ENCODE measurements around the gene NDUFB10. TPM values are rescaled to one million over a fixed set of nuclear protein-coding genes. Genes with fewer than 3 reads are reported as not detected.
A peak's percentile ranks its signal among the peaks of the same experiment; 100 is the strongest.
"Not testable (repeated sequence)": the region's sequence is repeated elsewhere in the genome, so short reads cannot be mapped to it uniquely, and the experiment has no call there.

NDUFB10 gene
- total RNA-seq, 1 donor from 2014 or later, result 76.6 TPM

DNA sequence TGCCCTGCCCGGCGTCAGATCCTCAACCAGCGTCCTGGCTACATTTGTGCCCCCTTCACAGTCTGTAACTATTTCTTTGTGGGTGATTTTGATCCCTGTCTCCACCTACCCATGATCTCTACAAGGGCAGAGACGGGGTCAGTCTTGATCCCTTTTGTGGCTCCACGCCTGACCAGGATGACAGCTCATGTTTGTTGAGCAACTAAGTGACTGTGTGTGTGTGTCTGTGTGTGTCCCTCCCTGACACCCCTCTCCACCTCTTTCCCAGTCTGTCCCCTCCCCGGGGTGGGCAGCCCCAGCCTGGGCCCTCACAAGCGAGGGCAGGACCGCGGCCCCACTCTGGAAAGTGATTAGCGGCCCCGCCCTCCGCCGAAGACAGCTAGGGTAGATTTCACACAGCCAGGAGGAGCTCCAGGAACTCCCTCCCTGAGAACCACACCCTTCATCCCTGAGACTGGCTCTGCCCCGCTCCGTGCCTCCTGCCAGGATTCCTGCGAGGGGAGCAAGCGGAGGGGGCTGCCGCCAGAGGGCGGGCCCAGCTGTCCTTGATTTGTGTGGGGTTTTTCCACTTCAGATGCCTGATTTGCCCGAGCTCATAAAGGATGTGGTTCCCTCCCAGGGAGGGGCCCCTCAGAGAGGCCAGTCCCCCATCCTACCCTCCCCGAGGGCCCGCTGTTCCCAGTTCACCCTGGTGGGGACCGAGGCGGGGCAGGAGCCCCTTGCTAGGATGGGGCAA lies 35.9 kb upstream of the NDUFB10 start:
- FAIRE-seq, result no peak

DNA sequence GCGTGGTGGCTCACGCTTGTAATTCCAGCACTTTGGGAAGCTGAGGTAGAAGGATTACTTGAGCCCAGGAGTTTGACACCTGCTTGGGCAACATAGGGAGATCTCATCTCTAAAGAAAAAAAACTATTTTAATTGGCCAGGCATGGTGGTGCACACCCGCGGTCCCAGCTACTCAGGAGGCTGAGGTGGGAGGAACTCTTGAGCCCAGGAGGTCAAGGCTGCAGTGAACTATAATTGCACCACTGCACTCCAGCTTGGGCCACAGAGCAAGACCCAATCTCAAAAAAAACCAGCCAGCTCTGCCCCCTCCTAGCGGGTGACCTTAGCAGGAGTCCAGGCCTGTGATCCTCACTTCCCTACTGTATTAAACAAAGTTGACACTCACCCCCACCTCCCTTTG lies 35.2 kb upstream of the NDUFB10 start:
- FAIRE-seq (no peak), DNase-seq (ENCODE audit: low spot score in 2 of 2) (no peak)

More for the DNA sequence above, 35.9 kb upstream of the NDUFB10 start:
- DNase-seq (ENCODE audit: low spot score in 2 of 2), result no peak

DNA sequence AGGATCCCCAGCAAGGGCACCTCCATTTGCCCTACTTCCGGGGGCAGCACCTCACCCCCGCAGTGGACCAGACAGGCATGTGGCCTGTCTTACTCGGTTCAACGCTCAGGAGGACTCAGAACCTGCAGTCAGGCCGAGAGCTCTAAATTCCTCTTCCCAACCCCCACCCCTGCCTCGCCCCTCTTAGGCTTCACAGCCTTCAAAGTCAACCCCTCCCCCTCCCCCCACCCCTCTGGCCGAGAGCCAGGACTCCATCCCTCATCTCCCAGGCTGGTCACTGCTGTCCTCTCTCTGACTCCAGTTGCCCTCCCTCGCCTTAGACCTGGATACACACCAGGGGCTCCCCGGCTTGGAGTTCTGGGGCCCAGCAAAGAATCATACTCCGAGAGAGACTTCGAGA lies 33.1 kb upstream of the NDUFB10 start:
- DNase-seq (ENCODE audit: low spot score in 2 of 2), result no peak
- no peak for FAIRE-seq

DNA sequence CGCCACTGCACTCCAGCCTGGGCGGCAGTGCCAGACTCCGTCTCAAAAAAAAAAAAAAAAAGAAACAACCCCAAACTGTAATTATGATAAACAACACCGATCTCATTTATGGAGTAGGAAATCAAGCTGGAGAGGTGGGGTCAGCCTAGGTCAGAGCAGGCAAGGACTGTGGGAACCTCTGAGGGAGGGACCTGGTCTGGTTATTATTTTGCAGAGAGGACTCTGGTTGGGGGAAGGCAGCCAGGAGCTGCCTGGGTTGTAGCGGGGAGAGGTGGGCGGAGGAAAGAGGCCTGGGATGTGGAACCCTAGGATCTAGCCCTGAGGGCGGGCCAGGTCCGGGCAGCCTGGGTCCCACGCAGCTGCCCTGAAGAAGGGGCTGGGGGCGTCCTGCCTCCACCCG lies 30.2 kb upstream of the NDUFB10 start:
- DNase-seq (ENCODE audit: low spot score in 2 of 2), result no peak
- FAIRE-seq, result no peak

DNA sequence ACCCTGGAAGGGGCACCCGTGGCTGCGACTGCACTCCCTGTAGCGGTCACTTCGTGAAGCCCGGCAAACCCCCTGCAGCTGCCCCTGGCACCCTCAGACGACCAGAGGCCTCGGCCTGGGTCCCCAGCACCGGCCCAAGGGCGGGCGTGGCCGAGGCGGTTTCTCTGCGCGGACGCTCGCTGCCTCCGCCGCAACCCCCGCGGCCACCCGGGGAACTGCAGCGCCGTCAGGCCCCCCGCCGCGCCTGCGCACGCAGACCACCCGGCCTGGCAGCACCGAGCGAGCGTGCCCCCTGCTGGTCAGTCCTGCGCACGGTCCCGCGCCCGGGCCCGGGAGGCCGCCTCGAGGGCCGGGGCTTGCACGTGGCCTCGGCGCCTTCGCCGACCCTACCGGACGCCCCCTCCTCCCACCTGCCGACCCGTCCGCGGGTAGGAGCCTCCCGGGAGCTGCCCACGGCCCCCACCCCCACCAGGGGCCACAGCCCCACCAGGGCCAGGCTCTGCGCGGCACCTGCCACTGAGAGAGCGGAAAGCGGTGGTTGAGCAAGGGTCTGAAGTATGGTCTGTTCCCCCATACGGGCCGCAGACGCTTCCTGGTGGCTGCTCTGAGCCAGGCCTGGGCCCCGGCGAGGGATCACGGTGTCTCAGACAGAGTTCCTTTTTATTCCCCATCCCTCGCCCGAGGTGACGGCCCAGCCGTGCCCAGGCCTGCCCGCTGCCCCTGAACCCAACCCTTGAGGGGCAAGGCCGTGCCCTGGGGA lies 29.6 kb upstream of the NDUFB10 start:
- DNase-seq (ENCODE audit: low spot score in 2 of 2), result peak; percentile 97 to 99
- FAIRE-seq, result no peak

DNA sequence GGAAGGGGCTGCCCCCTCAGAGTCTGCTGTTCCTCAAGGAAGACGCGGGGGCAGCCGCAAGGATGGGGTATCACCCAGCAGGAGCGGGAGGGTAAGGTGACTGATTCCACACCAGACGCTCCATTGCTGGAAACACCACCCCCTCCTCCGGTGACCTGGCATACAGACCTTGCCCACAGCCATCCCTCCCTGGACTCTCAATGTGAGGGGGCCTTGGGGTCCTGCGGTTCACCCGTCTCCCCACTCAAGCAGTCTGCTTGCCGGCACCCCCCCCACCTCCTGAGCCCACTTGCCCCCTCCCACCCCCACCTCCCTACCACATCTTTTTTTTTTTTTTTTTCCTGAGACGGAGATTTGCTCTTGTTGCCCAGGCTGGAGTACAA lies 29.0 kb upstream of the NDUFB10 start:
- no peak for FAIRE-seq
- DNase-seq (ENCODE audit: low spot score in 2 of 2), result no peak

DNA sequence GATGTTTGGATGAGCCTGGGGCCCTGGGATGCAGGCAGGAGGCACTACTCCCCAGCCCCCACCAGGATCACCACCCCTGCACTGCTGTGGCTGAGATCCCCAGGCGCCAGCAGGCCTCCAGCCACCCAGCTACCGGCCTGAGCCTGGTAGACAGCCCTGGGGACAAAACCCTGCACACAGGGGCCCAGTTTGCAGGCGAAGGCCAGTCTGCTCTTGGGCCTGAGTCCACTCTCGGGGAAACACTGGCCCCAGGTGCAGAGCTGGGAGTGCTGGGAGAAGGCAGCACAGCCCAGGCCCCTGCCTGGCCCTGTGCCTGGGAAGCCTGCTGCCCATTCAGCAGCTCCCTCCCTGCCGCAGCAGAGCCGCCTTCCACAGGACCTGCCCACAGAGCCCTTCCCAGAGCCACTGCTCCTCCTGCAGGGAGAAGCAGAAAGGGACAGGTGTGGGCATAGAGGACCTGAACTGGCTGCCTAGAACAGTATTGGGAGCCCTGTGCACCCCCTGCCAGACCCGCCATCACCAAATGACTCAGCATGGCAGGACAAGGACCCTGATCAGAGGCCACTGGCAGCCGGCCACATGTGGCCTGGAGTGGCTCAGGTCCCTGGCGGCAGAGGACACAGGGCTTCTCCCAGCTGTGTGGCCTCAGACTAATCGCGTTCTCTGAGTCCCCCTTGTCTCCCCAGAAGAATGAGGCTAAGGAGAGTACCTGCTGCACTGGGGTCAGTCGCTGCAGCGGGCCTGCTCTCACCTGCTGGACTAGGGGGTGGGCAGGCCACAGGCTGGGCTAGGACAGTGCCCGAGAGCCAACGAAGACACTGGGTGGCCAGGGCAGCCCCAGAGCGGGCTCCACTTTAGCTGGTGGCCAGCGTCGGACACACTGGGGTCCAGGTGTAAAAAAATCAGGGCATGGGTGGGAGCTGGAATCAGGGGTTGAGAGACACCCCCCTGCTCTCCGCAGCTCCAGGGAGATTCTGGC lies 27.0 kb upstream of the NDUFB10 start:
- DNase-seq (ENCODE audit: low spot score in 2 of 2) (no peak), FAIRE-seq (no peak)

DNA sequence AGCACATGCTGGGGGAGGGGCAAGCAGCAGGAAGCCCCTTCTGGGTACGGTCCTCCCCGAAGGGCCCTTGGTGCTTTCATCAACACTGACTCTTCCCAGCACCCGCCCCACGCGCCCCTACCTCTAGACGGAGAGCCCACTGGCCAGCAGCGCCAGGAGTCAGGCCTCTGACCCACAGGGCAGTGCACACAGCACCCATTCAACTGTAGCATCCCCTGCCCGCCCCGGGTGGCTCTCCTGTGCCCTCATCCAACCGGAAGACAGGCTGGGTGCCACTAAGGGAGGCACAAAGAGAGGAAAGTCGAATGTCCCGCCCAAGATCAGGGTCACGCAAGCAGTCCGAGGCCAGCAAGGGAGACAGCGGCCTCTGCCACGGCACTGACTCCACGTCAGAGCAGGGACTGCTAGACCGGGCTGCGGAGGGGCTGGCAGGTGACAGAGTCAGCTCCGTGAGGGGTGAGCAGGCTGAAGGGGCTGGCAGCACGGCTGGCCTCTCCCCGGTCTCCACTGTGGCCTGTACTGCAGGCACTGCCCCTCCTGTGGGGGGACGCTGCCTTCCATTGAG lies 26.2 kb upstream of the NDUFB10 start:
- FAIRE-seq (no peak), DNase-seq (ENCODE audit: low spot score in 2 of 2) (no peak)

DNA sequence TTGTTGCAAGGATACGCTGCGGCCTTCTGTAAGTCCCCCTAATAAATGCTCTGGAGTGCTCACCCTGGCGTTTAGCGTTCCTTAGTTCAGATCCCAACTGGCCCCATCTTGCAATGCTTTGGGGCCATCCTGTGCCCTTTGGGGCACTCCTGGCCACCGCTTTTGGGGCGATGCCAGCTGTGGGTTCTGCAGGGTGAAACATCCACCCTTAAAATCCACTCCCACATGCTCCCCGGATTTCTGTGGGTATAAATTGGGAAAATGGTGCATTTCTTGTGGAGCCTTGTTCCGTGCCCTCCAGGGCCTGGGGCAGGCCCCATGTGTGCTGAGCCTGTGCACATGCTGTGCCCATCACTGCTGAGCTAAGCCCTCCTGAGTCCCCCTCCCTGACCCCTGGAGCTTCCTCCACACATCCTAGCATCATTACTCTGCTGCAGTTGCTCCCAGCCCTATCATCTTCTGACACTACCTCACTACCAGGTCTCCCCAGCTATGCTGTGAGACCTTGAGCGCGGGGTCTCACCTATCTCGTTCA lies 22.3 kb upstream of the NDUFB10 start:
- no peak for FAIRE-seq
- DNase-seq (ENCODE audit: low spot score in 2 of 2), result no peak

DNA sequence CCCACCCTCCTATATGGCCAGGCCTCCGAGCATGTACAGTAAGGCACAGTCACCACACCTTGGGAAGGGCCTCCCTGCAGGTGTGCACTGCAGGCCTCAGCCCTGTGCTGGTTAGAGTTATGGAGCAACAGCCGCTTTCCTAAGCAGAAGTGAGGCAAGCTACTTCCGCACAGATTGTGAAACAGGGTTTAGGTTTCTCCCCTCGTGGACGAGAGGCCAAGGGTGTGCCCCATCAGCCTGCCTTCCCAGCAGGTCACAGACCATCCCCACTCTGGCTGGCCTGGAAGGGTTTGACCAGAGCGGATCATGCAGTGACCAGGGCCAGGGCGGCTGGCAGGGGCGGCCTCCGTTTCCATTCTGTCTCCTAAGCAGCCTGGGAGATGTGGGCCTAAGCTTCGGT lies 21.0 kb upstream of the NDUFB10 start:
- FAIRE-seq (no peak), DNase-seq (ENCODE audit: low spot score in 2 of 2) (no peak)

DNA sequence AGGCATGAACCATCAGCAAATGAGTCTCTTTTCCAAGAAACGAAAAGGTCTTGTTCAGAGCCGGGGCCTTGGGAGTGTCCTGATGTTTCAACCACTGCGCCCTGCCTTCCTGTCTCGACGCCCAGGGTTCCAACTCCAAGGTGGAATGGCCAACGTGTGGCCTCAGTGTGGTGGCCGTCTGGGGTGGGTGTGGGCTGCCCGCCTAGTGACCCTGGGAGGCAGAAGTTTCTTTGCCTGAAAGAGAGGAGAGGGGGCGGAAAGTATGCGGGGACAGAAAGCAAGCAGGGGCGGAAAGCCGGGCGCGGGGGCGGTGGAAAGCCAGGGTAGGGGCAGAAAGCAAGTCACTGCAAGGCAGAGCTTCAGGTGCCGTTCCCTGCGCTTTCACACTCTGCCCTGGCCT lies 20.4 kb upstream of the NDUFB10 start:
- FAIRE-seq (no peak), DNase-seq (ENCODE audit: low spot score in 2 of 2) (no peak)

DNA sequence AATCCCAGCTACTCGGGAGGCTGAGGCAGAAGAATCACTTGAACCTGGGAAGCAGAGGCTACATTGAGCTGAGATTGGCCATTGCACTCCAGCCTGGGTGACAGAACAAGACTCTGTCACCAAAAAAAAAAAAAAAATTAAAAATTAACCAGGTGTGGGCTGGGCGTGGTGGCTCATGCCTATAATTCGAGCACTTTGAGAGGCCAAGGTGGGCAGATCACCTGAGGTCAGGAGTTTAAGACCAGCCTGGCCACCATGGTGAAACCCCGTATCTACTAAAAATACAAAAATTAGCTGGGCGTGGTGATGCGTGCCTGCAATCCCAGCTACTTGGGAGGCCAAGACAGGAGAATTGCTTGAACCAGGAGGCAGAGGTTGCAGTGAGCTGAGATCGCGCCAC lies 19.5 kb upstream of the NDUFB10 start:
- not testable (repeated sequence) for FAIRE-seq; DNase-seq (ENCODE audit: low spot score in 2 of 2)

DNA sequence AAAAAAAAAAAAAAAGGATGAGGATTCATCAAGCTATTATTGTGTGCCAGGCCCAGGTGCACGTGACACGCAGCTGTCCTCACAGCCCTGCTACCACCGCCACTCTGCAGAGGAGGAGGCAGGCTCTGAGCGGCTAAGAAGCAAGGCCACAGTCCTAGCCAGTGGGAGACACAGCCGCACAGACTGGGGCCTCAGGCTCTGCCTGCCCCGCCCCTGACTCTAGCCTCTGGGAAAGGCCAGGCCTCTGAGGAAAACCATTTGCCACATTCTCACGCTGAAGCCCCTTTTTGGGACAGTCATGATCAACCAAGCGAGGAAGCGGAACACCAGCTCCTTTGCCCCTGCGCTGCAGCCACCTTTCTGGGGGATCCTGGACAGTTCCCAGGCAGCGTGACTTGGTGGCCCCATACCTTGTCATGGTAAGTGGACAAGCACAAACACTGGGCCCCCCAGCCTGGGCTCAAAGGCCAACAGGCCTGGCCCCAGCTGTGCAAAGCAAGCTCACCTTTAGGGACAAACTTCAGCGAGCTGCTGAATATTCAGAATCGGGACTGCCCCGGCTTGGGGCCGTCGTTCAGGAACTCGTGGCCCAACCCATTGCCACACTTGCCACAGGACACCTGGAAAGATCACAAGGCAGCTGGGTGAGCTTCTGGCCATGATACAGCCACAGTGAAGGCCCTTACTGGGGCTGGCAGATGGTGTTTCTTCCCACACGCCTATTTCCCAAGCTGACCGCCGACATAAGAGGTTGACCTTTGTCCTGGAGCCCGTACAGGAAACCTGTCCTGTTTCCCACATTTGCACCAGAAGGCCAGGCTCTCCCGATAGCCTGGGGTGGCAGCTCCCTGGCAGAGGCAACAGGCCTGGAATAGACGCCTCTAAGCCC lies 18.8 kb upstream of the NDUFB10 start:
- FAIRE-seq (no peak), DNase-seq (ENCODE audit: low spot score in 2 of 2) (no peak)

DNA sequence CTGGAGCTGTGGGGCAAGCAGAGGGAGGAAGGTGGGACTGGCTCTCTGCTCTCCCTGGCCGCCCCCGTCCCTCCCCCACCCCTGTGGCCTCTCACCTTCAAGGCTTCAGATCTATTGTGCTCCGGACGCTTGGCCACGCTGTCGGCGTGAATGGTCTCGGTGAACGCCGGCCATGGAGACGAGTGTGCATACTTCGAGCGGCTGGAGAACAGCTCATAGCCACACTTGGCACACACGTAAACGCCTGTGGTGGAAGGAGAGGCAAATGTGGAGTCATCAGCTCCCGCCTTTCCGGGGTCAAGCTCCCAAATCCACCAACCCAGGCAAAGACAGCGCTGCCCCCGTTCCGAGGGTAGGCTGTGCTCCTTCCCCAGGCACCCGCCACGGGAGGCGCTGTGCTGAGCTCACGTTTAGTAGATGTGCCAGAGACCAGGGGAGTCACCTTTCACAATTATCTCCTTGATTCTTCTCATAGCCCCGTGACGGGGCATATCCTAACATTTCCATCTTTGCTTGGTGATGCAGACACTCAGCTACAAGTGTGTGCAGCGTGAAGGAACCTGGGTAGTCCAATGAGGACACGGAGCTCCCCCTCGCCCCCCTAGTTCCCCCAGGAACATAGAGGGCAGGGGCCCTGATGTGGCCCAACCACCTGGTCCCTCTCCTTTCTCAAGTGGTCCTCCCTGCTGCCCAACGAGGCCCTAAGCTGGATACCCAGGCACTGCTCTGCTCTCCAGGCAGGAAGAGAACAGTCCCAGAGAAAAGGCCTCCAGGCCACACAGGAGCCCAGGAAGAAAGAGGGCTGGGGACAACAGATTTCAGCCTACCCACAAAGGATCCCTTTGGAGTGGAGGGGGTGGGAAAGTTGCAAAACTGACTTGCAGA lies 17.9 kb upstream of the NDUFB10 start:
- FAIRE-seq (no peak), DNase-seq (ENCODE audit: low spot score in 2 of 2) (no peak)

DNA sequence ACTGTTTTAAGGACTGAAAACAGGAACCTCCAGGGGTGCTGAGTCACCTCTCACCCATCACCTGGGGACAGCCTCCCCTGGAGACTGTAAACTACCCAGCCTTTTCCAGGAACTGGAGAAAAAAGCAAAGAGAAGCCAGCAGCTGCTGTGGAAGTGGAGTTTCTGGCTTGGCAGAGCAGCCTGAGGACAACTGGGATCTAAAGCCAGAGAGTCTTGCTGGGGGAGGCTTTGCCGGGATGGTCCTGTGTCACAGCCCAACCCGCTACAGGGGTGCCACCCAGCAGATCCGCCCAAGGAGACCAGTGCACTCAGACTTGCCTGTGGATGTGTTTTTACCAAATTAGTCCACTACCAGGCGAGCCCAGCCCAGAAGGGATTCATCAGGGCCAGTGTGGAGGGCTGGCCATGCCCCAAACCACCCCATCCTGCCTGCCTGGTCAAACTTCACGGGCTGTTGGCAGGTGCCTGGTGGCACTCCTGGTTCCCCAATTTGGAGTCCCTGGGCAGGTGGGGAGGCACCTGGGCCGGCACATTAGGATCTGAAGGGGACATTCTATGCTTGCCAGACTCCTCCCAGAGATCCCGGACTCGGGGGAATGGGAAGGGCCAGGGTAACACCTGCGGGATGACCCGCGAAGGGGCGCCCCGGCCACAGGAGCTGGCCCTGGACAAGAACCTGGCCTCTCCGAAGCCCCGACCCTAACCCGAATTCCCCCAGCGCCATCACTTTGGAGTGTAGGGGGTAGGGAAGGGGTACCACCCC lies 17.1 kb upstream of the NDUFB10 start:
- DNase-seq (ENCODE audit: low spot score in 2 of 2), result no peak
- FAIRE-seq, result no peak

DNA sequence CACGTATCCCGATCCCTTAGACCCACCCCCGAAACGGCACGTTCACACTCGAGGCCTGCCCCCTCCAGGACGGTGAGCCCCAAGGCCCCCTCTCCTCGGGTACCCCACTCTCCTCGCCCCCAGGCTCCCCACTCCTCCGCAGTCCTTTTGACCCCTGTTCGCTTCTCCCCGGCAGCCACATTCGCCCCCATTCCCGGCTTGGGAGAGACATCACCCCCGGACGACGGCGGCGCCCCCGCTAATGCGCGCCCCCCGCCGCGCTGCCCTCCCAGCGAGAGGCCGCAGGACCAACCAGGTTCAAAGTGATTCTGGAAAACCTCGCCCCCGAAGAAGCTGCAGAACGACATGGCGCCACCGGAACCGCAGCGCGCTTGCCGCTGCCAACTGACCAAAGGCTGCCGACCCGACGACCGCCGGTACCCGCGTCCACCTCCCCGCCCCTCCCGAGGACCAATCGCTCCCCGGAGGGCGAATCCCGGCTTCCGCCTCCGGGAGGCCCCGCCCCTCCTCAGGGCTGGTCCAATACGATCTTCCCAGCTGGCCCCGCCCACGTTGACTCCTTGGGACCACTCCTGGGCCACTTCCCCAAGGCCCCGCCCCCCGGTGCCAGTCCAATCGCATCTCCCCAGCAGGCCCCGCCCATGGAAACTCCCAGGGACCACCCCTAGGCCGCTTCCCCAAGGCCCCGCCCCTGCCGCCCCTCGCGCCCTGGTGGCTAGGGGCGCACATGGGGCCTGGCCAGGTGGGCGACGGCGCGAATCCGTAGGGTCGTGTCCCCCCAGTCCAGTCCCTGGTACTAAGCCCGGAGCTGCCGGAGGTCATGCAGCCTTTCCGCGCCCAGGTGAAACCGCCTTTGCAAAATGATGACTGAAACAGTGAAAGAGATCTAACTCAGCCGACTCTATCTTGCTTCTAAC lies 16.3 kb upstream of the NDUFB10 start, which contains the start of gene MSRB1:
MSRB1 (minus strand) TSS at position 390 of the 917 bp plus-strand sequence; CDS start at position 347, 43 bp downstream.
- DNase-seq (ENCODE audit: low spot score in 2 of 2) (peak; percentile 99 to 100), FAIRE-seq (peak; percentile 8)

Data from frontal cortex (tissue), 4 donors.